ENCODE data around the gene RIMBP2.

The RIMBP2 gene

GRCh38 chr12:130661059-130661458 lies 55.0 kb downstream of the RIMBP2 start:
- H3K4me3 ChIP-seq (ENCODE audit: low read length) = no peak overlapping the region
- H3F3A ChIP-seq (ENCODE audit: insufficient read depth, low read length) = no peaks in the 10 kb centered on the region
- no peaks in the 10 kb centered on the region for H3K9me2 ChIP-seq (replicated peaks; ENCODE audit: insufficient read depth, low read length)
- H3K4me2 ChIP-seq (ENCODE audit: low read depth, low read length) = no peak overlapping the region
- H3K4me1 ChIP-seq (ENCODE audit: low read length) = no peaks in the 10 kb centered on the region
- no peak for DNase-seq
- H3K79me2 ChIP-seq (ENCODE audit: low read length) = no peaks in the 10 kb centered on the region
- TF ChIP-seq EZH2 (optimal IDR thresholded peaks at IDR 0.05; ENCODE audit: low read depth, low read length) (no peak), CTCF (IDR thresholded peaks at IDR 0.05; ENCODE audit: low read length) (no peak), EZH2phosphoT487 (IDR thresholded peaks at IDR 0.05; ENCODE audit: low read length) (no peak)
- H3K9ac ChIP-seq (ENCODE audit: low read length) = no peak overlapping the region
- H3K27me3 ChIP-seq (replicated peaks; ENCODE audit: insufficient read depth, low read length) = no peaks in the 10 kb centered on the region
- no peak overlapping the region for H2AFZ ChIP-seq (ENCODE audit: low read length)
- no peaks in the 10 kb centered on the region for H3K36me3 ChIP-seq (replicated peaks; ENCODE audit: insufficient read depth, low read length)
- H3K27ac ChIP-seq (ENCODE audit: low read length) = no peak overlapping the region
- H4K20me1 ChIP-seq (ENCODE audit: insufficient read depth, low read length) = no peaks in the 10 kb centered on the region
- H3K9me3 ChIP-seq (replicated peaks; ENCODE audit: insufficient read depth, low read length) = no peaks in the 10 kb centered on the region

- Histone ChIP-seq H3K36me3 (replicated peaks; ENCODE audit: insufficient read depth, low read length) (no peaks in the 10 kb centered on the region), H3K4me3 (ENCODE audit: low read length) (no peak overlapping the region), H2AFZ (ENCODE audit: low read length) (no peak overlapping the region), H3K27me3 (replicated peaks; ENCODE audit: insufficient read depth, low read length) (no peaks in the 10 kb centered on the region), H3K79me2 (ENCODE audit: low read length) (no peaks in the 10 kb centered on the region), H3K9me2 (replicated peaks; ENCODE audit: insufficient read depth, low read length) (no peaks in the 10 kb centered on the region), H3K4me1 (ENCODE audit: low read length) (no peaks in the 10 kb centered on the region), H3K27ac (ENCODE audit: low read length) (no peak overlapping the region), H3K9ac (ENCODE audit: low read length) (no peak overlapping the region), H4K20me1 (ENCODE audit: insufficient read depth, low read length) (no peaks in the 10 kb centered on the region), H3K9me3 (replicated peaks; ENCODE audit: insufficient read depth, low read length) (no peaks in the 10 kb centered on the region), H3K4me2 (ENCODE audit: low read depth, low read length) (no peak overlapping the region), H3F3A (ENCODE audit: insufficient read depth, low read length) (no peaks in the 10 kb centered on the region)
- TF ChIP-seq EZH2 (optimal IDR thresholded peaks at IDR 0.05; ENCODE audit: low read depth, low read length) (no peak), CTCF (IDR thresholded peaks at IDR 0.05; ENCODE audit: low read length) (no peak), EZH2phosphoT487 (IDR thresholded peaks at IDR 0.05; ENCODE audit: low read length) (no peak)
- DNase-seq = no peak
Measured at GRCh38 chr12:130658145-130658911, 57.8 kb downstream of the RIMBP2 start.

- H3K27me3 ChIP-seq (replicated peaks; ENCODE audit: insufficient read depth, low read length) = no peaks in the 10 kb centered on the region
- H3F3A ChIP-seq (ENCODE audit: insufficient read depth, low read length) = no peaks in the 10 kb centered on the region
- TF ChIP-seq CTCF (IDR thresholded peaks at IDR 0.05; ENCODE audit: low read length) (no peak), EZH2phosphoT487 (IDR thresholded peaks at IDR 0.05; ENCODE audit: low read length) (no peak), EZH2 (optimal IDR thresholded peaks at IDR 0.05; ENCODE audit: low read depth, low read length) (no peak)
- no peaks in the 10 kb centered on the region for H3K9me3 ChIP-seq (replicated peaks; ENCODE audit: insufficient read depth, low read length)
- no peak overlapping the region for H3K27ac ChIP-seq (ENCODE audit: low read length)
- H4K20me1 ChIP-seq (ENCODE audit: insufficient read depth, low read length) = no peaks in the 10 kb centered on the region
- no peak for DNase-seq
- no peak overlapping the region for H2AFZ ChIP-seq (ENCODE audit: low read length)
- H3K4me2 ChIP-seq (ENCODE audit: low read depth, low read length) = no peak overlapping the region
- H3K4me1 ChIP-seq (ENCODE audit: low read length) = no peaks in the 10 kb centered on the region
- no peak overlapping the region for H3K4me3 ChIP-seq (ENCODE audit: low read length)
- no peak overlapping the region for H3K9ac ChIP-seq (ENCODE audit: low read length)
- no peaks in the 10 kb centered on the region for H3K36me3 ChIP-seq (replicated peaks; ENCODE audit: insufficient read depth, low read length)
- H3K9me2 ChIP-seq (replicated peaks; ENCODE audit: insufficient read depth, low read length) = no peaks in the 10 kb centered on the region
- no peaks in the 10 kb centered on the region for H3K79me2 ChIP-seq (ENCODE audit: low read length)
Measured at GRCh38 chr12:130656411-130656810, 59.7 kb downstream of the RIMBP2 start.
